ENCODE measurements around the gene CLDN20. TPM values are rescaled to one million over a fixed set of nuclear protein-coding genes. Genes with fewer than 3 reads are reported as not detected.

Gene CLDN20
- total and polyA plus RNA-seq, 2 of the 8 experiments (the other 6 are each of a cell fraction or from before 2014, with no cell fraction given) = not detected

GRCh38 chr6:155324172-155324571, 60.4 kb downstream of the CLDN20 start (continued):
- TF ChIP-seq, protein P1, sequence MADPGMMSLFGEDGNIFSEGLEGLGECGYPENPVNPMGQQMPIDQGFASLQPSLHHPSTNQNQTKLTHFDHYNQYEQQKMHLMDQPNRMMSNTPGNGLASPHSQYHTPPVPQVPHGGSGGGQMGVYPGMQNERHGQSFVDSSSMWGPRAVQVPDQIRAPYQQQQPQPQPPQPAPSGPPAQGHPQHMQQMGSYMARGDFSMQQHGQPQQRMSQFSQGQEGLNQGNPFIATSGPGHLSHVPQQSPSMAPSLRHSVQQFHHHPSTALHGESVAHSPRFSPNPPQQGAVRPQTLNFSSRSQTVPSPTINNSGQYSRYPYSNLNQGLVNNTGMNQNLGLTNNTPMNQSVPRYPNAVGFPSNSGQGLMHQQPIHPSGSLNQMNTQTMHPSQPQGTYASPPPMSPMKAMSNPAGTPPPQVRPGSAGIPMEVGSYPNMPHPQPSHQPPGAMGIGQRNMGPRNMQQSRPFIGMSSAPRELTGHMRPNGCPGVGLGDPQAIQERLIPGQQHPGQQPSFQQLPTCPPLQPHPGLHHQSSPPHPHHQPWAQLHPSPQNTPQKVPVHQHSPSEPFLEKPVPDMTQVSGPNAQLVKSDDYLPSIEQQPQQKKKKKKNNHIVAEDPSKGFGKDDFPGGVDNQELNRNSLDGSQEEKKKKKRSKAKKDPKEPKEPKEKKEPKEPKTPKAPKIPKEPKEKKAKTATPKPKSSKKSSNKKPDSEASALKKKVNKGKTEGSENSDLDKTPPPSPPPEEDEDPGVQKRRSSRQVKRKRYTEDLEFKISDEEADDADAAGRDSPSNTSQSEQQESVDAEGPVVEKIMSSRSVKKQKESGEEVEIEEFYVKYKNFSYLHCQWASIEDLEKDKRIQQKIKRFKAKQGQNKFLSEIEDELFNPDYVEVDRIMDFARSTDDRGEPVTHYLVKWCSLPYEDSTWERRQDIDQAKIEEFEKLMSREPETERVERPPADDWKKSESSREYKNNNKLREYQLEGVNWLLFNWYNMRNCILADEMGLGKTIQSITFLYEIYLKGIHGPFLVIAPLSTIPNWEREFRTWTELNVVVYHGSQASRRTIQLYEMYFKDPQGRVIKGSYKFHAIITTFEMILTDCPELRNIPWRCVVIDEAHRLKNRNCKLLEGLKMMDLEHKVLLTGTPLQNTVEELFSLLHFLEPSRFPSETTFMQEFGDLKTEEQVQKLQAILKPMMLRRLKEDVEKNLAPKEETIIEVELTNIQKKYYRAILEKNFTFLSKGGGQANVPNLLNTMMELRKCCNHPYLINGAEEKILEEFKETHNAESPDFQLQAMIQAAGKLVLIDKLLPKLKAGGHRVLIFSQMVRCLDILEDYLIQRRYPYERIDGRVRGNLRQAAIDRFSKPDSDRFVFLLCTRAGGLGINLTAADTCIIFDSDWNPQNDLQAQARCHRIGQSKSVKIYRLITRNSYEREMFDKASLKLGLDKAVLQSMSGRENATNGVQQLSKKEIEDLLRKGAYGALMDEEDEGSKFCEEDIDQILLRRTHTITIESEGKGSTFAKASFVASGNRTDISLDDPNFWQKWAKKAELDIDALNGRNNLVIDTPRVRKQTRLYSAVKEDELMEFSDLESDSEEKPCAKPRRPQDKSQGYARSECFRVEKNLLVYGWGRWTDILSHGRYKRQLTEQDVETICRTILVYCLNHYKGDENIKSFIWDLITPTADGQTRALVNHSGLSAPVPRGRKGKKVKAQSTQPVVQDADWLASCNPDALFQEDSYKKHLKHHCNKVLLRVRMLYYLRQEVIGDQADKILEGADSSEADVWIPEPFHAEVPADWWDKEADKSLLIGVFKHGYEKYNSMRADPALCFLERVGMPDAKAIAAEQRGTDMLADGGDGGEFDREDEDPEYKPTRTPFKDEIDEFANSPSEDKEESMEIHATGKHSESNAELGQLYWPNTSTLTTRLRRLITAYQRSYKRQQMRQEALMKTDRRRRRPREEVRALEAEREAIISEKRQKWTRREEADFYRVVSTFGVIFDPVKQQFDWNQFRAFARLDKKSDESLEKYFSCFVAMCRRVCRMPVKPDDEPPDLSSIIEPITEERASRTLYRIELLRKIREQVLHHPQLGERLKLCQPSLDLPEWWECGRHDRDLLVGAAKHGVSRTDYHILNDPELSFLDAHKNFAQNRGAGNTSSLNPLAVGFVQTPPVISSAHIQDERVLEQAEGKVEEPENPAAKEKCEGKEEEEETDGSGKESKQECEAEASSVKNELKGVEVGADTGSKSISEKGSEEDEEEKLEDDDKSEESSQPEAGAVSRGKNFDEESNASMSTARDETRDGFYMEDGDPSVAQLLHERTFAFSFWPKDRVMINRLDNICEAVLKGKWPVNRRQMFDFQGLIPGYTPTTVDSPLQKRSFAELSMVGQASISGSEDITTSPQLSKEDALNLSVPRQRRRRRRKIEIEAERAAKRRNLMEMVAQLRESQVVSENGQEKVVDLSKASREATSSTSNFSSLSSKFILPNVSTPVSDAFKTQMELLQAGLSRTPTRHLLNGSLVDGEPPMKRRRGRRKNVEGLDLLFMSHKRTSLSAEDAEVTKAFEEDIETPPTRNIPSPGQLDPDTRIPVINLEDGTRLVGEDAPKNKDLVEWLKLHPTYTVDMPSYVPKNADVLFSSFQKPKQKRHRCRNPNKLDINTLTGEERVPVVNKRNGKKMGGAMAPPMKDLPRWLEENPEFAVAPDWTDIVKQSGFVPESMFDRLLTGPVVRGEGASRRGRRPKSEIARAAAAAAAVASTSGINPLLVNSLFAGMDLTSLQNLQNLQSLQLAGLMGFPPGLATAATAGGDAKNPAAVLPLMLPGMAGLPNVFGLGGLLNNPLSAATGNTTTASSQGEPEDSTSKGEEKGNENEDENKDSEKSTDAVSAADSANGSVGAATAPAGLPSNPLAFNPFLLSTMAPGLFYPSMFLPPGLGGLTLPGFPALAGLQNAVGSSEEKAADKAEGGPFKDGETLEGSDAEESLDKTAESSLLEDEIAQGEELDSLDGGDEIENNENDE (IDR thresholded peaks at IDR 0.05; ENCODE audit: insufficient replicate concordance, low read length) = no peak
- no peak for TF ChIP-seq HDAC2 (IDR thresholded peaks at IDR 0.05; ENCODE audit: borderline replicate concordance in 1 of 2, low read depth in 2 of 2, low read length in 2 of 2)
- no peak for TF ChIP-seq YY1 (IDR thresholded peaks at IDR 0.05; ENCODE audit: low read depth, low read length)

Measured in H1 (cell line).